HepG2 (cell line): ENCODE measurements around the gene PHYH. TPM values are rescaled to one million over a fixed set of nuclear protein-coding genes. Genes with fewer than 3 reads are reported as not detected.
A peak's percentile ranks its signal among the peaks of the same experiment; 100 is the strongest.

Source experiments
- CCDC6 ChIP-seq: sonication (generic); formaldehyde crosslinking; IDR thresholded peaks from 2 replicates; pipeline ENCODE4 v1.8.1; 2022; ENCODE audit warnings: mild to moderate bottlenecking, missing genetic modification reagents, moderate library complexity
- DNMT3B ChIP-seq: conservative IDR thresholded peaks from 2 replicates; pipeline ENCODE4 v1.6.1; 2016; ENCODE audit warnings: missing biosample characterization, control low read depth
- FOXK1 ChIP-seq: sonication (generic); formaldehyde crosslinking; IDR thresholded peaks from 2 replicates; pipeline ENCODE4 v1.4.0; 2020; ENCODE audit warnings: low read depth, missing genetic modification reagents, borderline replicate concordance
- FOXK2 ChIP-seq: fragments of 450-650 bp; IDR thresholded peaks from 2 replicates; pipeline ENCODE4 v1.6.1; 2016
- GFI1 ChIP-seq: sonication (generic); formaldehyde crosslinking; IDR thresholded peaks from 2 replicates; pipeline ENCODE4 v1.5.0; 2020; ENCODE audit warnings: missing genetic modification reagents, mild to moderate bottlenecking, borderline replicate concordance
- GTF3A ChIP-seq: sonication (generic); formaldehyde crosslinking; conservative IDR thresholded peaks from 2 replicates; pipeline ENCODE4 v1.4.0; 2020; ENCODE audit warnings: mild to moderate bottlenecking, missing genetic modification reagents
- MLLT10 ChIP-seq: sonication (generic); formaldehyde crosslinking; IDR thresholded peaks from 2 replicates; pipeline ENCODE4 v1.4.0; 2020; ENCODE audit warnings: missing genetic modification reagents
- SNAPC2 ChIP-seq: sonication (generic); formaldehyde crosslinking; IDR thresholded peaks from 2 replicates; pipeline ENCODE4 v1.8.1; 2022; ENCODE audit warnings: mild to moderate bottlenecking, missing genetic modification reagents
- SNAPC5 ChIP-seq: sonication (generic); formaldehyde crosslinking; IDR thresholded peaks from 2 replicates; pipeline ENCODE4 v1.8.1; 2023; ENCODE audit warnings: mild to moderate bottlenecking, missing genetic modification reagents, borderline replicate concordance
- SOX6 ChIP-seq, 2 experiments: fragments of 450-650 bp in 1 of 2; sonication (generic) in 1 of 2; formaldehyde crosslinking in 1 of 2; IDR thresholded peaks; 2 replicates each; pipeline versions ENCODE4 v1.4.0 to v1.6.1; 2017 to 2020; ENCODE audit warnings: antibody characterized with exemption in 1 of 2, mild to moderate bottlenecking in 1 of 2, missing genetic modification reagents in 1 of 2
- ZNF333 ChIP-seq: sonication (generic); formaldehyde crosslinking; IDR thresholded peaks from 2 replicates; pipeline ENCODE4 v1.4.0; 2020; ENCODE audit warnings: mild to moderate bottlenecking, missing genetic modification reagents, borderline replicate concordance
- ZNF407 ChIP-seq: sonication (generic); formaldehyde crosslinking; IDR thresholded peaks from one replicate; pipeline ENCODE4 v1.5.1; 2020; ENCODE audit warnings: mild to moderate bottlenecking, missing genetic modification reagents; ENCODE audit errors: not compliant biosample characterization
- ZNF609 ChIP-seq: sonication (generic); formaldehyde crosslinking; IDR thresholded peaks from 2 replicates; pipeline ENCODE4 v1.4.0; 2020; ENCODE audit warnings: mild to moderate bottlenecking, missing genetic modification reagents, borderline replicate concordance
- ZNF629 ChIP-seq: sonication (generic); formaldehyde crosslinking; conservative IDR thresholded peaks from 2 replicates; pipeline ENCODE4 v1.5.0; 2020; ENCODE audit warnings: missing genetic modification reagents
- polyA plus RNA-seq, 8 experiments: library from polyadenylated mRNA; depleted of rRNA in 3 of 8; stranded (reverse) in 7 of 8; unstranded in 1 of 8; fragments of >200 nt; fragmentation: Illumina TruSeq in 4 of 8; extraction: Trizol in 4 of 8; gene quantifications; 2 replicates each; pipeline versions ENCODE4 v1.2.1 to v1.2.3, GENCODE V29; 2011 to 2016; ENCODE audit warnings: low read depth in 4 of 8, missing spikeins in 1 of 8, mixed read lengths in 1 of 8; ENCODE audit not compliant: insufficient read depth in 1 of 8
- total RNA-seq, 5 experiments: library from RNA; depleted of rRNA; stranded (reverse); fragments of >200 nt; fragmentation: Illumina TruSeq; extraction: Trizol; gene quantifications; 2 replicates each; pipeline ENCODE4 v1.2.3, GENCODE V29; 2016; ENCODE audit warnings: low read depth in 1 of 5

The PHYH gene
- total and polyA plus RNA-seq, 2 of the 13 experiments (the other 11 are each of a cell fraction or from before 2014, with no cell fraction given): 27.2 to 34.5 TPM

- TF ChIP-seq ZNF407 (CRISPR knock-in tag) (no peak), DNMT3B (no peak), CCDC6 (no peak), GTF3A (CRISPR knock-in tag) (no peak), ZNF629 (CRISPR knock-in tag) (no peak), ZNF609 (CRISPR knock-in tag) (peak; percentile 20; the same call in 1 of the 2 replicates), ZNF333 (no peak), SNAPC2 (CRISPR knock-in tag) (peak; percentile 58; the same call in 1 of the 2 replicates), SOX6 (IDR thresholded peaks at IDR 0.05) (no peak), SOX6 (CRISPR knock-in tag; IDR thresholded peaks at IDR 0.05) (peak; percentile 67; the same call in 1 of the 2 replicates), MLLT10 (CRISPR knock-in tag) (no peak), SNAPC5 (no peak), FOXK2 (no peak), GFI1 (0 out of 2 replicates have a peak, but pooled peaks have one; percentile 28), FOXK1 (CRISPR knock-in tag) (peak; percentile 34; the same call in 1 of the 2 replicates)
Observed at GRCh38 chr10:13291821-13292773, 7.8 kb downstream of the PHYH start (continued).
